A673 (cell line): Measurements from ENCODE around the gene KPNA4.

Source experiments
- EZH2 ChIP-seq: fragments of 200-600 bp; sonication (generic); IDR thresholded peaks from 2 replicates; pipeline ENCODE4 v1.6.1; 2017; ENCODE audit warnings: borderline replicate concordance, low read depth, mild to moderate bottlenecking, mixed read lengths, antibody characterized with exemption, low read length; ENCODE audit not compliant: poor library complexity, severe bottlenecking
- TF ChIP-seq, protein P1 (sequence below): fragments of 300-800, 200-600 bp; sonication (generic); conservative IDR thresholded peaks from 2 replicates; pipeline ENCODE4 v1.5.1; 2017; ENCODE audit warnings: low read depth, mild to moderate bottlenecking, antibody characterized with exemption, low read length, moderate library complexity, mixed read lengths

GRCh38 chr3:160481856-160482255, 83.5 kb downstream of the KPNA4 start:
- no peak for TF ChIP-seq EZH2
- TF ChIP-seq, protein P1, sequence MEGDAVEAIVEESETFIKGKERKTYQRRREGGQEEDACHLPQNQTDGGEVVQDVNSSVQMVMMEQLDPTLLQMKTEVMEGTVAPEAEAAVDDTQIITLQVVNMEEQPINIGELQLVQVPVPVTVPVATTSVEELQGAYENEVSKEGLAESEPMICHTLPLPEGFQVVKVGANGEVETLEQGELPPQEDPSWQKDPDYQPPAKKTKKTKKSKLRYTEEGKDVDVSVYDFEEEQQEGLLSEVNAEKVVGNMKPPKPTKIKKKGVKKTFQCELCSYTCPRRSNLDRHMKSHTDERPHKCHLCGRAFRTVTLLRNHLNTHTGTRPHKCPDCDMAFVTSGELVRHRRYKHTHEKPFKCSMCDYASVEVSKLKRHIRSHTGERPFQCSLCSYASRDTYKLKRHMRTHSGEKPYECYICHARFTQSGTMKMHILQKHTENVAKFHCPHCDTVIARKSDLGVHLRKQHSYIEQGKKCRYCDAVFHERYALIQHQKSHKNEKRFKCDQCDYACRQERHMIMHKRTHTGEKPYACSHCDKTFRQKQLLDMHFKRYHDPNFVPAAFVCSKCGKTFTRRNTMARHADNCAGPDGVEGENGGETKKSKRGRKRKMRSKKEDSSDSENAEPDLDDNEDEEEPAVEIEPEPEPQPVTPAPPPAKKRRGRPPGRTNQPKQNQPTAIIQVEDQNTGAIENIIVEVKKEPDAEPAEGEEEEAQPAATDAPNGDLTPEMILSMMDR: no peak
